ENCODE measurements around the gene NXNL1.

GRCh38 chr19:17421942-17422341, 38.8 kb downstream of the NXNL1 start:
- TF ChIP-seq CTCF (conservative IDR thresholded peaks at IDR 0.05; ENCODE audit: low read length): no peak
- TF ChIP-seq EZH2phosphoT487 (IDR thresholded peaks at IDR 0.05; ENCODE audit: borderline replicate concordance, low read depth, low read length): no peak

All from OCI-LY7 (cell line).